WERI-Rb-1 (cell line): ENCODE results near the gene EIF2B2.

ENCODE experiments used
- DNase-seq: peaks from one replicate; pipeline ENCODE4 v3.0.0-alpha.2; 2020
- H3K27ac ChIP-seq: fragments of 250-450 bp; sonication (Bioruptor Pico); 2 replicates; pipeline ENCODE4 v1.5.1; 2020; ENCODE audit warnings: mild to moderate bottlenecking, moderate library complexity
- H3K27me3 ChIP-seq: fragments of 250-450 bp; sonication (Bioruptor Pico); 2 replicates; pipeline ENCODE4 v1.5.1; 2021; ENCODE audit warnings: mild to moderate bottlenecking, low read depth, moderate library complexity; ENCODE audit not compliant: insufficient read depth, severe bottlenecking
- H3K36me3 ChIP-seq: fragments of 250-450 bp; sonication (Bioruptor Pico); 2 replicates; pipeline ENCODE4 v1.5.1; 2020; ENCODE audit warnings: mild to moderate bottlenecking, moderate library complexity
- H3K4me3 ChIP-seq: 2 replicates; pipeline ENCODE4 v1.5.1; 2011; ENCODE audit warnings: low read depth, mild to moderate bottlenecking, control low read depth, low read length
- H3K9me3 ChIP-seq: fragments of 250-450 bp; sonication (Bioruptor Pico); 2 replicates; pipeline ENCODE4 v1.5.1; 2021; ENCODE audit warnings: mild to moderate bottlenecking, moderate library complexity; ENCODE audit not compliant: severe bottlenecking
- CTCF ChIP-seq: IDR thresholded peaks from 2 replicates; pipeline ENCODE4 v1.5.1; 2011; ENCODE audit warnings: low read depth, mild to moderate bottlenecking, control low read depth, inconsistent platforms, low read length

EIF2B2 gene

GRCh38 chr14:75048101-75048500 is 45.4 kb downstream of the EIF2B2 start:
- Histone ChIP-seq H3K36me3 (peaks cover 9% of the 10 kb centered on the region), H3K27ac (no peak overlapping the region), H3K4me3 (no peak overlapping the region), H3K9me3 (no peaks in the 10 kb centered on the region), H3K27me3 (no peaks in the 10 kb centered on the region)
- DNase-seq: no peak
- TF ChIP-seq CTCF: no peak

DNA sequence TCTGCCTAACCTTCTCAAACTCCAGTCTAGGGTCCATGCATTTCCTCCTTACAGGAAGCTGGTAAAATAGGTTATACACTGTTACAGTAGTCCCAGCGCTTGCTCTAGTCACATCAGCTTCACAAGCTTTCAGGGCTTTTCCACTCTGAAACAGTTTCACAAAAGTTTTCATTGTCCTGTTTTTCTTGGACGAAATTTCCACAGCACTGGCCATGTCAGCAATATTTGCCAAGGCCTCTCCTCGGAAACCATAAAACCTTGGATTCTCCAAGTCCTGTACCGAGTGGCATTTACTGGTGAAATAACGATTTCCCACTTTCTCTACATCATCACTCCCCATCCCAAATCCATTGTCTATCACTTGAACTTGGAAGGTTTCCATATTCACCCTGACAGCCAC is 46.4 kb downstream of the EIF2B2 start:
- Histone ChIP-seq H3K36me3 (peaks cover 9% of the 10 kb centered on the region), H3K27me3 (no peaks in the 10 kb centered on the region), H3K4me3 (no peak overlapping the region), H3K27ac (no peak overlapping the region), H3K9me3 (no peaks in the 10 kb centered on the region)
- TF ChIP-seq CTCF: no peak
- no peak for DNase-seq

DNA sequence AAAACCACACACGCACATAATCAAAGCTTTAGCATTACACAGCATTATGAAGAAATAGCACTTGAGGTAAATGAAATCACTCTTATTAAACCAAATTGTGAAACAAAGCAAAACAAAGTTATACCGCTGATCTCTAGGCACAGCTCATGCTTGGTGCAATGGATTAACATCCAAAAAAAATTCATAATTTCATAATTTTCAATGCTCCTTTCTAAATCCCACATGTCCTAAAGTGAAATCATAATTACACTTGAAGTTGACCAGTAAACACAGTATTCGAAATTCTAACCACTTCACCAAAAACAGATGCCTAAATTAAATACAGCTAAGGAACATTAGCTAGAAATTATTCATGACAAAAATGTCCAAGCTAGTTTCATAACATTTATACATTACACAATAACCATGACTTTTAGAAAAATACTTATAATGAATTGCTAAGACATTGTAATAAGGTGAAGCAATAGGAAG is 47.0 kb downstream of the EIF2B2 start:
- H3K4me3 ChIP-seq: no peak overlapping the region
- TF ChIP-seq CTCF: no peak
- H3K36me3 ChIP-seq: peaks cover 9% of the 10 kb centered on the region
- no peak for DNase-seq
- H3K9me3 ChIP-seq: no peaks in the 10 kb centered on the region
- no peak overlapping the region for H3K27ac ChIP-seq
- no peaks in the 10 kb centered on the region for H3K27me3 ChIP-seq

GRCh38 chr14:75050852-75051555 is 48.3 kb downstream of the EIF2B2 start, which contains the start of gene MLH3:
Gene MLH3 (minus strand): TSS chr14:75051467. CDS start chr14:75049655, 1,812 bp downstream.
- Histone ChIP-seq H3K9me3 (no peaks in the 10 kb centered on the region), H3K27ac (peak within 1 kb of the TSS; percentile 78), H3K36me3 (peaks cover 15% of the 10 kb centered on the region), H3K27me3 (no peaks in the 10 kb centered on the region), H3K4me3 (peak within 1 kb of the TSS; percentile 59)
- TF ChIP-seq CTCF: no peak
- DNase-seq: peak; percentile 89

DNA sequence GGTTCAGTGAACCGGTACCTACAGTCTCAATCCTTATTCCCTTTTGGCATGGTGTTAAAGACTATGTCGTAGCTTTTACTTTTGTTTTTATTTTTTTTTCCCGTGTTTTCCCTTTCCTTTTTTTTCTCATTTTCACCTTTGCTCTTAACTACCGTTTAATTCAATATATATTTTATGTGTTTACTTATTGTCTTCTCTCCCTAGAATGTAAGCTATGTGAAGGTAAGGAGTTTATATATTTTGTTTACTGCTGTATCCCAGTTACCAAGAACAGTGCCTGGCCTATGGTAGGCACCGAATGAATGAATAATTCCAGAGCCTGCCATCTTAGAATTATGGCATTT is 48.8 kb downstream of the EIF2B2 start:
- no peaks in the 10 kb centered on the region for H3K27me3 ChIP-seq
- peaks cover 15% of the 10 kb centered on the region for H3K36me3 ChIP-seq
- peak overlapping the region; percentile 59 for H3K4me3 ChIP-seq
- no peak for TF ChIP-seq CTCF
- no peak for DNase-seq
- no peaks in the 10 kb centered on the region for H3K9me3 ChIP-seq
- no peak overlapping the region for H3K27ac ChIP-seq
